ENCODE results near the gene CALCOCO1.

The CALCOCO1 gene

DNA sequence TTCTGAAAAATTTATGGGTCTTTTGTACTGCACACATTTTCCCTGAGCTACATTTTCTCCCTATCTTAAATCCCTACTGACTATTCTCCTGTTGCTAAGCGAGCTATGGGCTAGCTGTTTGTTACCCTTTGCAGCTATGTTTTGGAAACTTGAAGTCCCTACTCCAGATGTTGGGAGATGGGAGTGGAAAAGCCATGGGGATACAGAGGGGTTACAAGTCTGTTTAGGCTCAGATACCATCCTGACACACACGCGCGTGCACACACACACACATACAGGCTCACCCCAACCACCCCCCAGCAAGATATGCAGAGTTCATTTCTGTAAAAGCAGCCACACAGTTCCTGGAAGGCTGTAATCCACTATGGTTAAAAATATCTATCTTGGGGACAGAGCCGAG is 67.2 kb downstream of the CALCOCO1 start:
- peak; percentile 6 for DNase-seq (ENCODE audit: low read depth)
- no peak for TF ChIP-seq CTCF (conservative IDR thresholded peaks at IDR 0.05; ENCODE audit: control insufficient read depth, insufficient read depth, low read depth, low read length)
- H3K4me3 ChIP-seq (ENCODE audit: control insufficient read depth, low read depth, low read length) = no peak overlapping the region

DNA sequence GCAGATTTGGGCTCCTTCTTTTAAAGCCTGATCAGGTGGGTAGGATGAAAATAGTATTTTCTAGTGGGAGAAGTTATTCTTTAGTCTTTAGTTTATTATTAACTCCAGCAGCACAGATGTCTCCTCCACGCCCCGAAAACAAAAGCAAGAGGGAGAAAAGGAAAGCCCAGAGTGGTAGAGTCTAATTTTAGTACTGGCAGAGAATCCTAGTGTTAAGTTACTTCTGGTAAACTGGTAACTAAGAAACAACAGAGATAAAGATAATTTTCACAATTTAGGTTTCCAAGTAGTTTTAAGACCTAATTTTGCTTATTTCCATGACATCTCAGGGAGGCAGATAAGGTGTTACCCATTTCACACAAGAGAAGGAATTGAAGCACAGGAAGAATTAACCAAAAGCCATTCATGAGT is 67.7 kb downstream of the CALCOCO1 start:
- no peak for TF ChIP-seq CTCF (conservative IDR thresholded peaks at IDR 0.05; ENCODE audit: control insufficient read depth, insufficient read depth, low read depth, low read length)
- peak; percentile 18 for DNase-seq (ENCODE audit: low read depth)
- no peak overlapping the region for H3K4me3 ChIP-seq (ENCODE audit: control insufficient read depth, low read depth, low read length)

DNA sequence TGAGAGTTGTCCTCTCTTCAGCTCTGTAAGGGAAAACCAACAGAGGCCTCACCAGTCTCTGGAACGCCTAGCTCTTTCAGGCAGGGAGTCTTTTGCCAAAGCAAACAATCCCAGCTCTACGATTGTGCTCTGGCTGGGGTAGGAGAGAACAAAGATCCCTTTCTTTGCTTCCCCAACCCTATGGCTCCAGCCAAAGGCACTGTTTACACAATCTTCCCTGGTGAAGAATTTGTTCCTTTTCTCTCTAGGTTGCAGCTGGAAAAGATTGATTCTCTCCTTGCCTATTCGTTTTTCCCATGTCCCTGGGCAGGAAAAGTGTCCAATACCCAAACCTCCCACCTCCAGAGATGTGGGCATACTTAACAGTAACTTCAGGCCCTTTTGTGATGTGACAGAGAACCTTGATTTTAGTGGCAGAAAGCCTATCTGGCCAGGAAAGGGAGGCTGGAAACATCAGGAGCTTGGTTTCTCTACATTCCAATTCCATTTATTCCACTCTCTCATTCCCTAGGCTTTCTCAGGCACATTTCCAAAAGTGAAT is 68.2 kb downstream of the CALCOCO1 start:
- H3K4me3 ChIP-seq (ENCODE audit: control insufficient read depth, low read depth, low read length) = no peak overlapping the region
- TF ChIP-seq CTCF (conservative IDR thresholded peaks at IDR 0.05; ENCODE audit: control insufficient read depth, insufficient read depth, low read depth, low read length) = no peak
- DNase-seq (ENCODE audit: low read depth) = peak; percentile 67

Measured in fibroblast of mammary gland (primary cell).